GM23338 (cell line): ENCODE measurements around the gene ZBTB37. TPM values are rescaled to one million over a fixed set of nuclear protein-coding genes. Genes with fewer than 3 reads are reported as not detected.

Source experiments
- ATAC-seq: fragments of 200-7000 bp; cut with Tn5 transposase; 3 replicates; pipeline ENCODE4 v1.9.1; 2020
- DNase-seq: peaks from one replicate; pipeline ENCODE4 v3.0.0-alpha.2; 2015; ENCODE audit warnings: low spot score
- H2AFZ ChIP-seq: fragments of 200-600 bp; sonication (generic); 2 replicates; pipeline ENCODE4 v1.8.0; 2016; ENCODE audit warnings: antibody characterized with exemption, mild to moderate bottlenecking, moderate library complexity
- H3F3A ChIP-seq: fragments of 200-600 bp; sonication (generic); replicated peaks from 2 replicates; pipeline ENCODE4 v1.8.0; 2017; ENCODE audit warnings: antibody characterized with exemption, mixed run types, low read depth
- H3K27ac ChIP-seq: fragments of 200-600 bp; sonication (generic); 2 replicates; pipeline ENCODE4 v1.6.1; 2016; ENCODE audit warnings: low read depth
- H3K27me3 ChIP-seq: fragments of 200-600 bp; sonication (generic); 2 replicates; pipeline ENCODE4 v1.8.0; 2016; ENCODE audit warnings: mild to moderate bottlenecking, mixed run types, moderate library complexity; ENCODE audit not compliant: insufficient read depth
- H3K36me3 ChIP-seq: fragments of 200-600 bp; sonication (generic); 2 replicates; pipeline ENCODE4 v1.8.0; 2016; ENCODE audit warnings: mild to moderate bottlenecking; ENCODE audit not compliant: insufficient read depth
- H3K4me1 ChIP-seq: fragments of 200-600 bp; sonication (generic); 2 replicates; pipeline ENCODE4 v1.8.0; 2016; ENCODE audit warnings: mild to moderate bottlenecking, moderate library complexity; ENCODE audit not compliant: insufficient read depth
- H3K4me2 ChIP-seq: fragments of 200-600 bp; sonication (generic); 2 replicates; pipeline ENCODE4 v1.7.1; 2017; ENCODE audit warnings: mixed run types
- H3K4me3 ChIP-seq: fragments of 200-600 bp; sonication (generic); 2 replicates; pipeline ENCODE4 v1.6.1; 2016; ENCODE audit warnings: mixed run types
- H3K79me2 ChIP-seq: fragments of 200-600 bp; sonication (generic); replicated peaks from 2 replicates; pipeline ENCODE4 v1.8.0; 2017; ENCODE audit warnings: mild to moderate bottlenecking; ENCODE audit not compliant: insufficient read depth
- H3K9me2 ChIP-seq: fragments of 200-600 bp; sonication (generic); 2 replicates; pipeline ENCODE4 v1.8.0; 2017; ENCODE audit not compliant: insufficient read depth
- H4K20me1 ChIP-seq: fragments of 200-600 bp; sonication (generic); replicated peaks from 2 replicates; pipeline ENCODE4 v1.8.0; 2017; ENCODE audit warnings: mild to moderate bottlenecking; ENCODE audit not compliant: insufficient read depth
- H3K27ac Mint-ChIP-seq: 2 replicates; pipeline ENCODE4 v1.8.0; 2020; ENCODE audit warnings: inconsistent platforms, mild to moderate bottlenecking, moderate library complexity, mixed read lengths
- H3K27me3 Mint-ChIP-seq: 3 replicates; pipeline ENCODE4 v1.8.0; 2022; ENCODE audit warnings: low read depth, mild to moderate bottlenecking, moderate library complexity, mixed read lengths, inconsistent platforms; ENCODE audit not compliant: insufficient read depth, poor library complexity
- H3K36me3 Mint-ChIP-seq: 3 replicates; pipeline ENCODE4 v1.8.0; 2021; ENCODE audit warnings: low read depth, mild to moderate bottlenecking, inconsistent platforms, moderate library complexity, mixed read lengths
- H3K4me1 Mint-ChIP-seq: 3 replicates; pipeline ENCODE4 v1.8.0; 2020; ENCODE audit warnings: mild to moderate bottlenecking, inconsistent platforms, mixed read lengths
- H3K4me3 Mint-ChIP-seq: 3 replicates; pipeline ENCODE4 v1.8.0; 2021; ENCODE audit warnings: moderate library complexity, mild to moderate bottlenecking, inconsistent platforms, mixed read lengths
- H3K9me3 Mint-ChIP-seq: 3 replicates; pipeline ENCODE4 v1.8.0; 2020; ENCODE audit warnings: moderate library complexity, mild to moderate bottlenecking, inconsistent platforms, mixed read lengths
- JUNB ChIP-seq: IDR thresholded peaks from one replicate; pipeline ENCODE4 v1.6.1; 2016; ENCODE audit warnings: antibody characterized with exemption; ENCODE audit not compliant: unreplicated experiment
- STAT1 ChIP-seq: IDR thresholded peaks from one replicate; pipeline ENCODE4 v1.6.1; 2016; ENCODE audit warnings: antibody characterized with exemption; ENCODE audit not compliant: unreplicated experiment
- ZNF331 ChIP-seq: fragments of 250-450 bp; sonication (Bioruptor Pico); IDR thresholded peaks from 2 replicates; pipeline ENCODE4 v1.5.0; 2020; ENCODE audit warnings: low read depth, mild to moderate bottlenecking, moderate library complexity
- ZNF462 ChIP-seq: fragments of 250-450 bp; sonication (Bioruptor Pico); IDR thresholded peaks from 2 replicates; pipeline ENCODE4 v1.5.0; 2020; ENCODE audit warnings: mild to moderate bottlenecking, moderate library complexity
- polyA plus RNA-seq: library from polyadenylated mRNA; unstranded; fragments of >200 nt; fragmentation: Nextera tagmentation; extraction: Ambion mirVana; gene quantifications from 2 replicates; pipeline ENCODE4 v1.2.1, GENCODE V29; 2016
- total RNA-seq: library from RNA; depleted of rRNA; stranded (reverse); fragments of >200 nt; shearing (Covaris generic); gene quantifications from 2 replicates; pipeline ENCODE4 v1.2.3, GENCODE V29; 2014

Gene ZBTB37
- total and polyA plus RNA-seq, 2 experiments from 2014 or later = 2.7 to 15.8 TPM

- H3K36me3 Mint-ChIP-seq = peaks cover 55% of the 10 kb centered on the region
- H3K27ac Mint-ChIP-seq = no peak overlapping the region
- no peaks in the 10 kb centered on the region for H3K9me2 ChIP-seq
Observed at GRCh38 chr1:173832748-173833147, 35.4 kb upstream of the ZBTB37 start.

More at GRCh38 chr1:173832748-173833147, 35.4 kb upstream of the ZBTB37 start:
- H4K20me1 ChIP-seq = no peaks in the 10 kb centered on the region
- no peak for ATAC-seq
- H3F3A ChIP-seq = no peaks in the 10 kb centered on the region
- H3K27me3 Mint-ChIP-seq = no peaks in the 10 kb centered on the region
- H3K79me2 ChIP-seq = no peaks in the 10 kb centered on the region
- H3K9me3 Mint-ChIP-seq = no peaks in the 10 kb centered on the region
- peaks cover 34% of the 10 kb centered on the region for H3K36me3 ChIP-seq
- H3K4me1 ChIP-seq = no peaks in the 10 kb centered on the region
- H2AFZ ChIP-seq = no peak overlapping the region
- H3K4me3 ChIP-seq = no peak overlapping the region
- no peaks in the 10 kb centered on the region for H3K27me3 ChIP-seq
- no peak overlapping the region for H3K4me3 Mint-ChIP-seq
- H3K4me2 ChIP-seq = no peak overlapping the region
- no peaks in the 10 kb centered on the region for H3K4me1 Mint-ChIP-seq
- H3K27ac ChIP-seq = no peak overlapping the region
- no peak for DNase-seq
- TF ChIP-seq JUNB (no peak), ZNF331 (CRISPR knock-in tag) (no peak), ZNF462 (CRISPR knock-in tag) (no peak), STAT1 (no peak)
